GM21619 (cell line): ENCODE measurements around the gene USH2A.

Experiments used
- ATAC-seq: cut with Tn5 transposase; IDR thresholded peaks from one replicate; pipeline ENCODE4 v1.9.1; 2021; ENCODE audit not compliant: unreplicated experiment

USH2A gene

GRCh38 chr1:215744419-215744818 is 678.8 kb downstream of the USH2A start:
- no peak for ATAC-seq

GRCh38 chr1:215739025-215739424 is 684.2 kb downstream of the USH2A start:
- ATAC-seq, result no peak

- no peak for ATAC-seq
Observed at GRCh38 chr1:215731699-215732098, 691.5 kb downstream of the USH2A start.

- no peak for ATAC-seq
Observed at GRCh38 chr1:215730600-215730999, 692.6 kb downstream of the USH2A start.

- ATAC-seq, result no peak
Observed at GRCh38 chr1:215728169-215728568, 695.1 kb downstream of the USH2A start.

GRCh38 chr1:215720126-215720525 is 703.1 kb downstream of the USH2A start:
- no peak for ATAC-seq

- ATAC-seq, result no peak
Observed at GRCh38 chr1:215719552-215719951, 703.7 kb downstream of the USH2A start.

- no peak for ATAC-seq
Observed at GRCh38 chr1:215718575-215719287, 704.5 kb downstream of the USH2A start.

- ATAC-seq, result no peak
Observed at GRCh38 chr1:215717677-215718426, 705.4 kb downstream of the USH2A start.

GRCh38 chr1:215710899-215711225 is 712.4 kb downstream of the USH2A start:
- no peak for ATAC-seq

- peak; percentile 89 for ATAC-seq
Observed at GRCh38 chr1:215710036-215710898, 713.0 kb downstream of the USH2A start.

- ATAC-seq, result no peak
Observed at GRCh38 chr1:215704089-215704860, 719.0 kb downstream of the USH2A start.

GRCh38 chr1:215682232-215682631 is 741.0 kb downstream of the USH2A start:
- no peak for ATAC-seq

- ATAC-seq, result no peak
Observed at GRCh38 chr1:215681041-215681440, 742.2 kb downstream of the USH2A start.

- ATAC-seq, result no peak
Observed at GRCh38 chr1:215679231-215679630, 744.0 kb downstream of the USH2A start.

- ATAC-seq, result no peak
Observed at GRCh38 chr1:215677112-215677511, 746.1 kb downstream of the USH2A start.

- ATAC-seq, result no peak
Observed at GRCh38 chr1:215673943-215674342, 749.3 kb downstream of the USH2A start.

- no peak for ATAC-seq
Observed at GRCh38 chr1:215672482-215672881, 750.8 kb downstream of the USH2A start.

GRCh38 chr1:215669806-215670491 is 753.3 kb downstream of the USH2A start:
- ATAC-seq, result no peak

- ATAC-seq, result no peak
Observed at GRCh38 chr1:215667761-215668160, 755.5 kb downstream of the USH2A start.
